Ishikawa (cell line): ENCODE data around the gene TIMP1.

Experiments
- CEBPB ChIP-seq: IDR thresholded peaks from 2 replicates; pipeline ENCODE4 v1.6.1; 2012
- CREB1 ChIP-seq: IDR thresholded peaks from 2 replicates; pipeline ENCODE4 v1.6.1; 2012; ENCODE audit warnings: low read depth
- EGR1 ChIP-seq: IDR thresholded peaks from 2 replicates; pipeline ENCODE4 v1.6.1; 2012
- EP300 ChIP-seq: IDR thresholded peaks from 2 replicates; pipeline ENCODE4 v1.6.1; 2012; ENCODE audit warnings: borderline replicate concordance
- FOXM1 ChIP-seq: IDR thresholded peaks from 2 replicates; pipeline ENCODE4 v1.6.1; 2012; ENCODE audit warnings: low read depth, borderline replicate concordance
- NFIC ChIP-seq: IDR thresholded peaks from 2 replicates; pipeline ENCODE4 v1.6.1; 2012
- RAD21 ChIP-seq: IDR thresholded peaks from 2 replicates; pipeline ENCODE4 v1.6.1; 2012; ENCODE audit warnings: low read depth
- REST ChIP-seq: IDR thresholded peaks from 2 replicates; pipeline ENCODE4 v1.6.1; 2012; ENCODE audit warnings: low read depth, mild to moderate bottlenecking
- TAF1 ChIP-seq: IDR thresholded peaks from 2 replicates; pipeline ENCODE4 v1.6.1; 2012; ENCODE audit warnings: low read depth, mild to moderate bottlenecking
- TCF12 ChIP-seq: IDR thresholded peaks from 2 replicates; pipeline ENCODE4 v1.6.1; 2012; ENCODE audit warnings: low read depth
- TEAD4 ChIP-seq: IDR thresholded peaks from 2 replicates; pipeline ENCODE4 v1.6.1; 2012
- USF1 ChIP-seq: IDR thresholded peaks from 2 replicates; pipeline ENCODE4 v1.6.1; 2012
- YY1 ChIP-seq: IDR thresholded peaks from 2 replicates; pipeline ENCODE4 v1.6.1; 2012; ENCODE audit warnings: low read depth
- ZBTB7A ChIP-seq: IDR thresholded peaks from 2 replicates; pipeline ENCODE4 v1.6.1; 2012; ENCODE audit warnings: low read depth
- TF ChIP-seq, protein P1 (sequence below): IDR thresholded peaks from 2 replicates; pipeline ENCODE4 v1.6.1; 2012

TIMP1 gene

DNA sequence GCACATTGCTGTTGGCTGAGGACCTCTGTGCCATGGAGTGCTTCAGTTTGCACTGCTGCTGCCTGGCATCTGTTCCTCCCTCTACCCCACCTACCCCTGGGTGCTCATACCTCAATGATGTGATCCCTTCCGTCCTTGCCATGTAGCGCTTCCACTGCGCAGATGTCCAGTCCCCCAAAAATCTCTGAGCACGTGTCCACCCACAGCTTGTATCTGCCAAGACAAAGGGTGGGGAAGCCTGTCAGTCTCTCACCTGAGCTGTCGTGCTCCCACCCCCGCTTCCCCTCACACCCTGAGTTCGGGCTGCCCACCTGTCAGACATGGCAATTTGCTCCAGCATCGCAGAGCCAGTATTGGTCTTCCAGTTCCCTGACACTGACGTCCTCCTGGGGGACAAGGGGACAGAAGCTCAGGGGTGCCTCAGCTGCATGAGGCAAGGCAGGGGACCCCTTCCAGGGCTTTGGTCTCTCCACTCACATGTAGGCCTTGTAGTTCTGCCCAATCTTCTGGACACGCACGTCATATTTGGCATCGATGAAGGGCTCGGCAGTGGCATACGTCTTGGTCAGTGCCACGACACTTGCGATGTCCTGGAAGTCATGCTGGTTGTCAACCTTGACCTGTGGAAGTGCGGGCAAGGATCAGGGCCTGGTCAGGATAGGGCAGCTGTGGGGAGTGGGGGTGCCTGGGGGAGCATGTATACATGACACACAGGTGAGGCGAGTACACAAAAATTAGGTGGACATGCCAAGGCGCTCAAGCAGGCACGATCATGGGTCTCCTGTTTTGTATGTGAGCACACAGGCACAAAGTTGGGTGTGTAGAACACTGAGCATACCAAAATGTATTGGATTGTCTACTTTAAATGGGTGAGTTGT lies 6.0 kb upstream of the TIMP1 start:
- no peak for TF ChIP-seq EGR1
- no peak for TF ChIP-seq TAF1
- TF ChIP-seq RAD21 = no peak
- no peak for TF ChIP-seq ZBTB7A
- TF ChIP-seq NFIC = no peak
- no peak for TF ChIP-seq TCF12
- TF ChIP-seq REST = no peak
- TF ChIP-seq CEBPB = no peak
- no peak for TF ChIP-seq EP300
- no peak for TF ChIP-seq USF1
- TF ChIP-seq, protein P1, sequence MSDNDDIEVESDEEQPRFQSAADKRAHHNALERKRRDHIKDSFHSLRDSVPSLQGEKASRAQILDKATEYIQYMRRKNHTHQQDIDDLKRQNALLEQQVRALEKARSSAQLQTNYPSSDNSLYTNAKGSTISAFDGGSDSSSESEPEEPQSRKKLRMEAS = no peak
- TF ChIP-seq FOXM1 = no peak
- TF ChIP-seq TEAD4 = no peak
- no peak for TF ChIP-seq YY1

DNA sequence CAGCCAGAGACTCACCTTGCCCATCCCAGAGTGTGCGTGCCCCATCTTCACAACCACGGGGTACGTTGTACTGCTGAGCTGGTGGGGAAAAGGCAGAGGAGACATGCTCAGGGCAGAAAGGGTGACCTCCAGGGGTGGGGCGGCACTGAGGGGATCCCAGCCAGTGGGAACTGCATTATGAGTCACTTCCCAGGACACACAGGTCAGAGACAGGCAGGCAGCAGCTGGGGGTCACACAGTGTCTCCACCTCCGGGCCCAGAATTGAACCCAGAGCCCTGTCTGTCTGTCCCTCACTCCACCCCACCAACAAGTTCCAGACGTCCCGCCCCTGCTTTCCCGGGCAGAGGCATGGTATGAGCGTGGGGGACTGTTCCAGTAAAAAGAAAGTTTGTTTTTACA lies 4.8 kb upstream of the TIMP1 start:
- TF ChIP-seq TEAD4 (no peak), CREB1 (no peak), USF1 (no peak)
- TF ChIP-seq, protein P1 = no peak

- TF ChIP-seq TEAD4 (no peak), USF1 (no peak), TAF1 (no peak), RAD21 (no peak), ZBTB7A (no peak), YY1 (no peak), EGR1 (no peak), FOXM1 (no peak), REST (no peak), EP300 (no peak)
- TF ChIP-seq, protein P1 = no peak
These were observed 4.3 kb upstream of the TIMP1 start for GRCh38 chrX:47577901-47578300.

GRCh38 chrX:47578692-47579091 lies 3.5 kb upstream of the TIMP1 start:
- TF ChIP-seq CREB1 (no peak), YY1 (no peak), TCF12 (no peak), EGR1 (no peak), RAD21 (no peak), REST (no peak), NFIC (no peak)
- TF ChIP-seq, protein P1 = no peak
